ENCODE results near the gene PHF2.

The PHF2 gene

DNA sequence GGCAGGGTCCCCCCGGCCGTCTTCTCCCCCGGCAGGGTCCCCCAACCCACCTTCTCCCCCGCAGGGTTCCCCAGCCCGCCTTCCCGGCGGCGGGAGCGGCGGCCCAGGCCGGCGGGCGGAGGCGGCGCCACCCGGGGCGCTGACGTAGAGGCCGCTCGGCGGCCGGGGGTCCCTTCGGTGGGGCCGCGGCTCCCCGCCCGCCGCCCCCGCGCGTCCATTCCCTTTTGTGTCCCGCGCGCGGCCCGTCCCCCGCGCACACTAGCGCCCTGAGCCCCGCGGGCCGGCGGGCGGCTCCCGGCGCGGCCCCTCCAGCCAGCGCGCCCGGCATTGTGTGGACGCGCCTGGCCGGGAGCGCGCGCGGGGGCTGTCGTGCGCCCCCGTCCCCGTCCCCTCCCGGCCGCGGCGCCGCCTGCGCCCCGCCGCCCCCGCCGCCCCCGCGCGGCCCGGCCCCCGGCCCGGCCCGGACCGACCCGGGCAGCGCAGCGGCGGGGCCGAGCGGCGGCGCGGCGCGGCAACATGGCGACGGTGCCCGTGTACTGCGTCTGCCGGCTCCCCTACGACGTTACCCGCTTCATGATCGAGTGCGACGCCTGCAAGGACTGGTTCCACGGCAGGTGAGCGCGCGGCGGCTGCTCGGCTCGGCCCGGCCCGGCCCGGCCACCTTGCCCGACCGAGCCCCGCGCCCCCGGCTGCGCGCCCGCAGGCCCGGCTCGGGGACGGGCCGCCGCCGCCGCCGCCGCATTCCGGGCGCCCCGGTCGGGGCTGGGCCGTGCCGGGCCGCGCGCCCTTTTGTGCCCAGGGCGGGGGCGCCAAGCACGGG, at the start of gene PHF2:
PHF2 (plus strand) TSS at position 327 of the 820 bp plus-strand sequence; CDS start at position 517, 190 bp downstream.
- DNase-seq (ENCODE audit: low spot score): no peak

DNA sequence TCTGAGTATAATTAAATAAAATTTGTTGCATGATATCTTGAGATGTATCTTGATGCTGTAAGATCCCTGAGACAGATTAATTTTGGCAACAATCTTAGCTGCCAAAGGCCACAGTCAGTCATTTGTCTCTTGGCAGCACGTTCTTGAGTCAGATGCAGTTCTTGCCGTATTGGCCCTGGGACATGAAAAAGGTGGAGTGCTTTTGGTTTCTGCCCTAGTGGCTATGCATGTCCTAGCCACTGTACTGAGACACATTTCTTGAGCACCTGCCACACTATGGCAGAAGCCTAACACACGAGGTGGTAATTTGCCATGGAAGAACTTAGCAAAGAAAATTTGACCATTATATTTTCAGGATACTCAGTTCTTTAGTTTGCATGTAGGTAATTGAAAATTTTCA, 45.0 kb upstream of the PHF2 start:
- DNase-seq (ENCODE audit: low spot score): no peak

DNA sequence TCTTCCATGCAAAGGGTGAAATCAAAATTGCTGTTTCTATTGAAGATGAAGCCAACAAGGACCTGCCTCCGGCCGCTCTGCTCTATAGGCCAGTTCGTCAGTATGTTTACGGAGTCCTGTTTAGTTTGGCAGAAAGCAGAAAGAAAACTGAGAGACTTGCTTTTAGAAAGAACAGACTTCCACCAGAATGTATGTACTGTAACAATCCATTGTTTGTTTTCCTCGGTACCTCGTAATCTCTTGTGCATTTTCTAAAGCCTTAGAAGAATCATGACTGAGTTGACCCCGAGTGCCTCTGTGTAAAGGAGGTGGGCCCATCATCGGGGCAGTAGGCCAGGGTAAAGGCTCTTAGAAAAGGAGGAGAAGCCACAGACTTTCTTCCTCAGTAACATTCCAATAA, 44.2 kb upstream of the PHF2 start:
- DNase-seq (ENCODE audit: low spot score): no peak

DNA sequence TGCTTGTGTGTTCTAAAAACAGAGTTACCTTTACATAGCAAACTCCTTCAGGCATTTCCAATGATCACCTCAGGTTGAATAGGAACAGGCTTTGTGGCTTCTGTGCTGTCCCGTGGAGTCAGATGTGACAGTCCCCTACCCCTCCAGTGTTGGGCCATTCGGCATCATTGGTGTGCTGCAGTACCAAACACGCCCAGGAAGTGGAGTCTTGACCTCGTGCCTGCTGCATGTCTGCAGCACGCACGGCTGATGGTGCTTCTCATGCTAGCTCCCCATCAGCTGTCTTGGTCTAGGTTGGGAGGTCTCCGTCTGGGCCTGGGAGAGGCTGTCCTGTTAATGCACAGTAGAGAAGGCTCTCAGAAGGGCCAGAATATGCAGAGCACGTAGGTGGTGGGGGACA, 42.5 kb upstream of the PHF2 start:
- DNase-seq (ENCODE audit: low spot score): no peak

DNA sequence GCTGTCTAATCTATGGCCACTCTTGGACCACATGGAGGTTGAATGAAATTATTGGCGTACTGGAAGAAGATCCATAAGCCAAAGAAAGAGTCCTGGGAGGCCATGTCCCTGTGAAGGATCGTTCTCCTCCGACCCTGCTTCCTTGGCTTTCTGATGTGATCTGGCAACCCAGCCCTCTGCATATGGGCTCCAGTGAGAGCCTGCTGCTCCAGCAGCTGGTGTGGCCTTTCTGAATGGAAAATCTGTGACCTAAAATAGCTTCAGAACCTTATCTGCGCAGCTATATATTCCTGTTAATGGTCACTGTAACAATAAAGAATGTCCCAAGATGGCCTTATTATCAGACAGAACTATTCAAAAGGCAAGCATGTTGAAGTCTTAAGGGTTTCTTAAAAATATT, 40.2 kb upstream of the PHF2 start:
- no peak for DNase-seq (ENCODE audit: low spot score)

DNA sequence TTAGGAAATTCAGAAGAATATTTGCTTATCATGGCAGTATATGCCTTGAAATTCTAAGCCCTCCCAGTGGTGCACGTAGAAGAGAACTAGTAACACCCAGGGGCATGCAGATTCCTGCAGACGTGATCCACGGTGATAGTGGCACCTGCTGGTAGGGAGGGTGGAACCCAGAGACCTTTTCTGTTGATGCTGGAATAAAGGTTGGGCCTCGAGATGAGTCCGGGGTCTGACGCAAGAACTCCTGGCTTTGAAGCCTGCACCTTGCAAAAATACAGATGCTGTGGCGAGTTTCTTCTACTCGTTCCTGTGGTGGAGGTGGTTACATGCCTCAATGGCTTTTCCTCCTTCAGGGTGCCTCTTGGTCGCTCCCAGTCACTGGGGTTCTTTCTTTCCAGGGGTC, 39.5 kb upstream of the PHF2 start:
- DNase-seq (ENCODE audit: low spot score): no peak

DNA sequence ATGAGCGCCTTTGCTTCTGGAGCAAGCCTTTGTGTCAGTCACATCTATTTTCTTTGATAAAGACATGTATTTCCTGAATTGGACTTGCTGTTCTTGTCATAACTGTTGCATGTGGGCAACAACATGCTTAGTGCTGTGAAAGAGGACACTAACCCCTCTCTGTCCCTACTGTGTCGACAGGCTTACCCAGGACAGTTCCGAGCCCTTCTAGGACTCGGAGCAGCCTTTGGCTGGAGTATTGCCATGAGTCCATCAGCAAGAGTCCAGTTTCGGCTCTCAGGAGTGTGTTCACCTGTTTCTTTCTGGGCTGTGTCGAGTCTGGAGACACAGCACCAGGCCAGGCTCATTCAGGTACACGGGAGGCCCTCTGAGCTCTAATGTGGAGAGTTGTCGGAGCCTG, 36.1 kb upstream of the PHF2 start:
- DNase-seq (ENCODE audit: low spot score): no peak

DNA sequence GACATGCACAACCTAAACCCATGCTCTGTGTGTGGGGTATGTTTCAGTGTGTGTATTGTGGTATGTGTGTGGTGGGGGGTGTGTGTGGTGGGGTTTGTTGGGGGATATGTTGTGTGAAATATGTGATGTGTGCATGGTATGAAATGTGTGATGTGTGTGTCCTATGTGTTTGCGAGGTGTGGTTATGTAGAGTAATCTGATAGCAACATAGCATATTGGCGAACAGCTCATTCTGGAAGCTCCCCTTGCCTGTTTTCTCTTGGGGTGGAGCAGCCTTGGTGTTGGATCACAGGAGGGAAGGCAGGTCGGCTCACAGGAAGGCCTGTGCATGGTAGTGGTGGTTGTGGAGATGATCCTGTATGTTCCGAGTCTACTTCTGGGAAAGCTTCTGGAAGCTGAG, 35.4 kb upstream of the PHF2 start:
- no peak for DNase-seq (ENCODE audit: low spot score)

DNA sequence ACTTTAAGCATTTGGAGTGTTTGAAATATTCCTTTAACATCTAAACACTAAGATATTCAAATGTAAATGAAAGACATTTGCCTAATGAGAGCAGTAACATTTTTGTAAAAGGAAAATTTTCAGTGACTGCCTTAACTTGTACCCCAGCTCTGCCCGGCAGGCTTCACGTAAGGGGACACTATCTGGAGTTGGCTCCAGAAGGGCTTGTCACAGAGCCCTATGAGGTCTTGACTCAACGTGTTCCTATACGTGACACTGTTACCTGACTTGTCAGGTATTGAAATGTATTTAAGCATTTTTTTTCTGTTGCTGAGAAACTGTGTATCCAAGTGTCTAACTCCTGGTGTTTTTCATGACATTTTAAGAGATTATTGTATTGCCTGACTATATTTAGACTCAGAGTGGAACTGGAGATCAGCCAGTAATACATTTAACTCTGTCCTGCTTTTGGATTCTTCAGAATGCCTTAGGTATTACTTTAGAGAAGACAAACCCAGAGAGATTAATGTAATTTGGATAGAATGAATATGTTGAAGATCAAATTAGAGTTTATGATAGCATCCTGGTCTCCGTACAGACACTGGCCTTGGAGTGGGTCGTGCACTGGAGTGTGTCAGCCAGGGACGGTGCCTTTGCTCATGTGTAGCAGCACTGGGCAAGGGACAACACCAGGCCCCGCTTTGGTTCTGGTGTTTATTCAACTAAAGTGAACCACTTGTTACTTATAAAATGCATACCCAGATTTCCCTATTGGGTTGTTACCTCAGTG, 34.6 kb upstream of the PHF2 start:
- DNase-seq (ENCODE audit: low spot score): no peak

DNA sequence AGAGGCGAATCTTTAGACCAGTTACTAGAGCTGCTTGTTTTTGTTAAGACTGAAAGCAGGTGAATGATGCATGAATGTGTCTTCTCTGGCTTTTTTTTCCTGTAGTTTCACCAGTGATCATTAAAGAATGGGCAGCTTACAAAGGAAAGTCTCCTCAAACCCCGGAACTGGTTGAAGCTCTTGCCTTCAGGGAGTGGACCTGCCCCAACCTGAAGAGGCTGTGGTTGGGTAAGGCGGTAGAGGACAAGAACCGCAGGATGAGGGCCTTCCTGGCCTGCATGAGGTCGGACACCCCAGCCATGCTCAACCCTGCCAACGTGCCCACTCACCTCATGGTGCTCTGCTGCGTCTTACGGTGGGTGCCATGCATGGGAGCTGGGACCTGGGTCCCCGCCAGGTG, 33.3 kb upstream of the PHF2 start:
- DNase-seq (ENCODE audit: low spot score): no peak

DNA sequence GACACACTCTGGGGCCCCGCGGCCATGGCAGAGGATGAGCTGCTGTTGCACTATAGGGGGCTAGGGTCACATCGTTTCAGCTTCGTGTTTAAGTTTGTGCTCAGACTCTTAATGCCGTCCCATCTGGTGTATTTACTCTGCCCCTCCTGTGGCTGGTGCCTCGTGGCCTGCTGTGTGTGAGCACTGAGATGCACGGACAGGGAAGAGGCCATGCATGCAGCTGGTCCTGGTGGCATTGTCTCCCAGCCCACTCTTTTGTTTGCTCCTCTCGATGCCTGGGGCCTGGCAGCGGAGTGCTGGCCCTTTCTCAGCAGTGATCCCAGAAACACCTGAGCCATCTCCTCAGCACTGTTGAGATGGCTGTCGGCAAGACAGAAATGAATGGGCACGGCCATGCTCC, 30.0 kb upstream of the PHF2 start:
- DNase-seq (ENCODE audit: low spot score): no peak

DNA sequence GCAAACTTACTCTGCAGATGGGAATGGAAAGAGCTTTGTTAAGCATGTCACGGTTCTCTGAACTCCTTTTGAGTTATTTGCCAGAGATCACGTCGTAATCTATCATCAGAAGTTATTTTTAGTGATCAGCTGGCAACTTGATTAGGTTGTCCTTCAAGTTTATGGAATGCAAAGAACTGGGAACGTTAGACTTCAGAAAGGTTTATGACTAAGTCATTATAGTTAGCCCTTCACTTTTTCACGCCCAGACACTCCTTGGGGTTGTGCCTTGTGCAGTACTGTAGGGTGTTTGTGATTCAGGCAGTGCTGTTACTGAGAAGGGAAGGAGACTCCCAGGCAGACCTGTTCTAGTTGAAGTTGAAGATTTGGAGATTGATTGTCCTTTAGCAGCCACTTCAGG, 26.8 kb upstream of the PHF2 start:
- no peak for DNase-seq (ENCODE audit: low spot score)

DNA sequence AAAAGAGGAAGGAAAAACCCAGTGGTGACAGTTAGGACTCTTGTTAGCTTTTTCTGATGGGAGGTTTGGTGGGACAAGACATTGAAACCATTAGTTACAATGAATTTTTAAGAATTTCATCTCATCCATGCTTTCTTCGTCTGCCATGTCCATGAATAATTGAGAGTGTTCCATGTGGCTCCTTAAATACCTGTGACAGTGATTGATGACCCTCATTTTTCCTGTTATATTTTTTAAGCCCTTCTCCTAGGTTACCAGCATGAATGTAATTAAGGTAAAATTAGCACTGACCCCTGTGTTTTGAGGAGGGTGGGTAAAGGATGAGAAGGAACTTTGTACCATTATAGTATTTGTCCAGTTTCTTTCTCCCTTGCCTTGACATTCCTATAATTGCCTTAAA, 23.5 kb upstream of the PHF2 start:
- DNase-seq (ENCODE audit: low spot score): no peak

DNA sequence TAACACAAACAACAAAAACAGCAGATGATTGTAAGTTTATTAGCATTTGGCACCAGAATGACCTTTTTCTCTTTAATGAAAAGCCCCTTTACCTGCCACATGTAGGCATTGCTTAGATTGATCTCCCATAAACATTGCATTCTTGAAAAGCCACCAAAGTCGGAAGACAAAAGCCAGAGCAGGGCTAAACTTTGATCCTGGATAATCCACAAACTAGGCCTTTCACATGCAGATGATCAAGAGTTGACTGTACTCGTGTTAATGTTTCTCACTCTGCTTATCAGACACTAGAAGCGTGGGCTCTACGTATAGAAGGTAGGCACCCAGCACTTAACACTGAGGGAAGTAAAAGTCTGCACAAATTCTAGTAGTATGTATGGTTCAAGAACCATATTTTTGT, 21.0 kb upstream of the PHF2 start:
- no peak for DNase-seq (ENCODE audit: low spot score)

DNA sequence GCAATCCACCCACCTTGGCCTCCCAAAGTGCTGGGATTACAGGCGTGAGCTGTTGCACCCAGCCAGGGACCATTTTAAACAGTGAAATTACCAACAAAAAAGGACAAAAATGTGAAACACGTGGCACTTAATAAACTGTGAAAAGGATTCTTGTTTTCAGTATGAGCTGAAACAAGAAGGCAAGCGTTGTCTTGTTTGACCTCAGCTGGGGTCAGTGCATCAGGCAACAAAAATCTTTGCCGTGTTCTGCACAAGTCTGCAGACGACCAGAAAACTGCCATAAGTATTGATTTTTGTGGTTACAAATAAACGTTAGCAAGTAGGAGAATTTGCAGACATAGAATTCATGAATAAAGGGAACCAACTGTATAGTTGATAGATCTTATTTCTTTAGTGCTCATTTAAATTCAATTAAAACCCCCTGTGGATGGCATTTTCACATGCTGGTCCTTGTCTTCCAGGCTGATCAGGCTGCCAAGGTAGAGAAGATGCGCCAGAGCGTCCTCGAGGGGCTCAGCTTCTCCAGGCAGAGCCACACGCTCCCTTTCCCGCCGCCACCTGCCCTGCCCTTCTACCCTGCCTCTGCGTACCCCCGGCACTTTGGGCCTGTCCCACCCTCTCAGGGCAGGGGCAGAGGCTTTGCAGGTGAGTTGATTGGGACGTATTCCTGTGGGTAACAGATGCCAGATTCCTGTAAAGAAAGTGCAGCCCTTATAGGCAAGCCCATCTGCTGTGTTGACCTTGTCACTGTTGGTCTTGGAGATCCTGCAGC, 18.8 kb upstream of the PHF2 start:
- no peak for DNase-seq (ENCODE audit: low spot score)

DNA sequence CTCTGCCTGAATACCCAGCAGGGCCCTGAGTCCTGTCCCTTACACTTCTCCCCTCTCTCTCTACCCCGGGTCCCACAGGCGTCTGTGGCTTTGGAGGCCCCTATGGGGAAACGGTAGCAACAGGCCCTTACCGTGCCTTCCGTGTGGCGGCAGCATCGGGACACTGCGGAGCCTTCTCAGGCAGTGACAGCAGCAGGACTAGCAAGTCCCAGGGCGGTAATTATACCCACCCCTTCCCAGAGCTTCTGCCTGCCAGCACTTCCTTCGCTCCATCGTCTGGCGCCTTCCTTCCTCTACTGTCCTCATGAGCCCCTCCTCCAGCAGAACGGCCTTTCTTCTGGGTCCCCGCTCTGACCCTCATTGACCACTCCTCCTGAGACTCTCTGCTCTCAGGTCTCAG, 17.9 kb upstream of the PHF2 start:
- no peak for DNase-seq (ENCODE audit: low spot score)

DNA sequence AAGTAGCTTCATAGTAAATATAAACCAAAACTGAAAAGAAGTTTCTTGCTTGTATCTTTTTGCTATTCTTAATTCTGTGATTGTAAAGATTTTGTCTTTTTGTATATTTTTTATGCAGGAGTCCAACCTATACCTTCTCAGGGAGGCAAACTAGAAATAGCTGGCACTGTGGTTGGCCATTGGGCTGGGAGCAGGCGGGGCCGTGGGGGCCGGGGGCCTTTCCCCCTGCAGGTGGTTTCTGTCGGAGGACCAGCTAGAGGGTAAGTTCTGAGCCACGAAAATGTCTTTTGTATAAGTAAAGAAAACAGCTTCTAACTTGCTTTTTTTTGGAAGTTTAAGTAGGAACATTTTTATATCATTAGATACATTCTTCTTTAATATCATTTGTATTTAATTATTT, 15.4 kb upstream of the PHF2 start:
- no peak for DNase-seq (ENCODE audit: low spot score)

DNA sequence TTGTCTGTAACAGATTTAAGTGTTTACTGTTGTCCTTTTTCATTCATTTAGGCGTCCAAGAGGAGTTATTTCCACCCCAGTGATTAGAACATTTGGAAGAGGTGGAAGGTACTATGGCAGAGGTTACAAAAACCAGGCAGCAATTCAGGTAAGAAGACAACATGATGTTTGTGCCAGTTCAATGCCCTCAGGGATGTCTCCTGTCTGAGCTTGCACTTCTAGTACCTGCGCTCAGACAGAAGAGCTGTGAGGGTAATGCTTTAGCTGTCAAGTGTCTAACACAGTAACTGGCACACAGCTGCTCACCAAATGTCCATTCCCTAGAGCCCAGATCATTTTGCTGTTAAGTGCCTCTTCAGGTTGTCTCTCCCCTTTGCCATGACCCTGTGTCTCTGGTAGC, 14.2 kb upstream of the PHF2 start:
- DNase-seq (ENCODE audit: low spot score): no peak

DNA sequence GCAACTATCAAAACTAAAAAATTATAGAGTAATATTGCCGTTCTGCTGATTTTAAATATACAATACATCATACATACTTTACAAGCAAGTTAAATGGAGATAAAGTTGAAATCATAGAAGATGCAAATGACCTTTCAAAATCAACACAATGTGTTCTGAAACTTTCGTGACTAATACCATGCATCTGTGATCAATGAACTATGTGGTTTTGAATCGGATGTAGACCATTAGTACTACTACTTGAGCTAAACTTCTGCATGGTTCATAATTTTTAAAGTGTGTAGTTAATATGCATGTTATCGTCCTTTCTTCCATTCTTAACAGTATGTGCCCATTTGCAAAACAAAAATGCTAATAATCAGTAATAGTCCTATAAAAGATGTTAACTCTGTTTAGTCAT, 11.3 kb upstream of the PHF2 start:
- DNase-seq (ENCODE audit: low spot score): no peak

DNA sequence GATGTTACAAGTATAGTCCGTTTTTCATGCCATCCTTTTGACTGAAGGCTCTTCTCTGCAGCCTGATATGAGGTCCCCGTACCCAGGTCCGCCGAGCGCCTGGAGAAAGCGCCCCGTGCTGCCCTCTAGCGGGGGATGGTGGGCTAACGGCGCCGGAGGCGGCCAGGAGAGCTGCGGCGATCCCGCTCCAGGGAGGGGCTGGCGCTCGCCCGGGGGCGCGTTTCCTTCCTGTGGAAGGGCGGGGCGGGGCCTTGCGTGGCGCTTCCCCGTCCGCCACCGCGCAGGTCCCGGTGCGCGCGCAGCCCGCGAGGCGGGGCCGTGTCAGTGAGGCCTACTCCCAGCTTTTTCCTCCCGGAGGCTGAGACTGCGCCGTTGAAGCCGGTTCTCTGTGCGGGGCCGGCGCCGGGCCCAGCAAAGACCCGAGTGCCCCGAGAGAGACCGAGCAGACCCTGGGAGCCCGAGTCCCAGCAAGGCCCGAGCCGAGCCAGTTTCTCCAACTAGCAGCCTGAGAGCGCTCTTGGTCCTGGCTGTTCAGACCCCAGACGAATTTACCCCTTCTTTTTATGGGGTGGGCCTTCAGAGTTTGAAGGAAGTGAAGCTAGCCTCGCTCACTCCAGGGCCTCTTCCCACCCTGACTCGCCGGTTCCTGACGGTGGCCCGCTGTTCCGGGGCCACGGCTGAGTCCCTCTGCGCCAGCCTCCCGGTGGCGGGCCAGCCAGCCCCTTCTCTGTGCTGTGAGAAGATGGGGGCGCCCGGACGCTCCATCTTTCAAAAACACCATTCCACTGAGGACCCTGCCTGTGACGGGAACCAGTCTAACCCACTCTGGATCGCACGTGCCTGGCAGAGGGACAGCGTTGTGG, 9.7 kb upstream of the PHF2 start:
- peak; percentile 99 for DNase-seq (ENCODE audit: low spot score)

DNA sequence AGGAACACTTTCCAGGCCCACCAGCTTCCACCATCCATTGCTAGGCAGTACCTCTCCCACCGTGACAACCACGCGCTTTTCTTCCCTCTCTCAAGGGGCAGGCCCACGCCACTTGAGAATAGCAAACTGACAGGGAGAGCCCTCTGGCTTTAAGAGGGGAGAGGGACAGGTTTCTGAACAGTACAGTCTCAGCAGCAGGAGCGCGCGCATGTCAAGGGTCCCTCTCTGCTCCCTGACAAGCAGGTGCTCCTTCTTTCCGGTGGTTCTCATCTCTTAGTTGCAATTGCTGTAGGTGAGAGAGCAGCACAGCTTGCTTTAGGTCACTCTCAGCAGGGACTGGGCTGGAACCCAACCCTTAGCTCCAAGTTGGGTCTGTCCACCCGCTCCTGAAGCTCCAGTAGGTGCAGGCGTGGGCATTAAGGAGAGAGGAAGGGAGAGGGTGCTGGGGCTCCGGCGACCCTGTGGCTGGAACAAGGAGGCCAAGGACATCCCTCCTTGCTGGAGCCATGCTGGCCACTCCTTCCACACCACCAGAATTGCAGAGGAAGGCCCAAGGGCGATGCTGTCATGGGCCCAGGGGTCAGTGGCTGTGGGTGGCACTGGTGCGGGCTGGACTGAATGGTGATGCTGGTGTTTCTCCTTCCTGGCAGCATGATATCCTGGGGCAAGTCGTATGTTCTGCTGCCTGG, 9.0 kb upstream of the PHF2 start:
- DNase-seq (ENCODE audit: low spot score): no peak
